Stimulated activated CD4-positive, alpha-beta T cell treated with anti-CD3 and anti-CD28 coated beads, Interleukin-2, amount 100 ng/mL, for 48 hours (primary cell): Measurements from ENCODE around the gene DNAJC17.

Source experiments
- DNase-seq, 2 donors: peaks; one replicate each; pipeline ENCODE4 v3.0.0-alpha.2; 2020

The DNAJC17 gene

DNA sequence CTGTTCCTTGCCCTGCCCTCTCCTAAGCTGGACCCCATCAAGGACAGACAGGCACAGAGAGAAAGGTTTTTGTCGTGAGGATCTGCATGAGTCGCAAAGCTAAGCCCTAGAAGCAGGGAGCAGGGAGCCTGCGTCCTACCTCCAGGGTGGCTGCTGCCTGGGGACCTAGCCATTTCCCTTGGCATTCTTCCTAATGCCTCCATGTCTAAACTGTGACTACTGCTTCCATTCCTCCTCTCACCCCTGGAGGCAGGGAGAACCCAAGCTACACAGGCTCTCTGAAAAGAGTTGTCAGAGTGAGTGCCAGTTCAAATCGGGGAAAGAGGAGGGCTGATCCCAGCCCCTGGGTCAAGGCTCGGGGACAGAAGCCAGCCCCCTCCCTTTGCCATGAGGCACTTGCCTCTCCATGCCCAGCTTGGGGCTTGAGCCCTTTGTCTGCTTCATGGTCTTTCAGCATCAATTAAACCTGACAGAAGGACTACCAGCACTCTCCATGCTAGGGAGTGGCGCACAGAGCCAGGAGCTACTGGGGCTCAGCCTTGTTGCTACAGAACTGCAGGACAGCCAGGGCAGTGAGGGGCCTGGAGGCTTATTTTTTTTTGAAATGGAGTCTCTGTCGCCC lies 41.0 kb downstream of the DNAJC17 start:
- DNase-seq: no peak

DNA sequence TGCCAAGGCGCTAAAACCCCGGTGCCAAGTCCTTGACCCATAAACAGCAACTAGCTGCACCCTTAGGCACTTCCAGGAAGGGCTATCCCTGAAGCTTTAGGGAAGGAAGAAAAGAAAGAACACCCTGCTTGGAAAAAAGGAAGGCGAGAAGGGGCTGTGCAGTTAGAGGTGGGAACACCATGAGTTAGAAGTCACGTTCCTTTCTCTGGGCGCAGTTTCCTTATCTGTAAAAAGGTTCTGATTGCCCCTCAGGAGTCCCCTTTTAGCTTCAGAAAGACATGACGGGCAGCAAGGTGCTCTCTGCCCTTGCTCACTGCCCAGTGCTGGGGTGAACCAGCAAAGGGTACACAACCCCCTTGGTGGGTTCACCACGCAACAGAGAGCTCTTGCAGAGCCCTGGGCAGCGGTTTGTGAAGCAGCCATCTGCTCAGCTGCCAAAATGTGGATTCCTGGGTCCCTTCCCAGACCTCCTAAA lies 42.6 kb downstream of the DNAJC17 start:
- no peak for DNase-seq

DNA sequence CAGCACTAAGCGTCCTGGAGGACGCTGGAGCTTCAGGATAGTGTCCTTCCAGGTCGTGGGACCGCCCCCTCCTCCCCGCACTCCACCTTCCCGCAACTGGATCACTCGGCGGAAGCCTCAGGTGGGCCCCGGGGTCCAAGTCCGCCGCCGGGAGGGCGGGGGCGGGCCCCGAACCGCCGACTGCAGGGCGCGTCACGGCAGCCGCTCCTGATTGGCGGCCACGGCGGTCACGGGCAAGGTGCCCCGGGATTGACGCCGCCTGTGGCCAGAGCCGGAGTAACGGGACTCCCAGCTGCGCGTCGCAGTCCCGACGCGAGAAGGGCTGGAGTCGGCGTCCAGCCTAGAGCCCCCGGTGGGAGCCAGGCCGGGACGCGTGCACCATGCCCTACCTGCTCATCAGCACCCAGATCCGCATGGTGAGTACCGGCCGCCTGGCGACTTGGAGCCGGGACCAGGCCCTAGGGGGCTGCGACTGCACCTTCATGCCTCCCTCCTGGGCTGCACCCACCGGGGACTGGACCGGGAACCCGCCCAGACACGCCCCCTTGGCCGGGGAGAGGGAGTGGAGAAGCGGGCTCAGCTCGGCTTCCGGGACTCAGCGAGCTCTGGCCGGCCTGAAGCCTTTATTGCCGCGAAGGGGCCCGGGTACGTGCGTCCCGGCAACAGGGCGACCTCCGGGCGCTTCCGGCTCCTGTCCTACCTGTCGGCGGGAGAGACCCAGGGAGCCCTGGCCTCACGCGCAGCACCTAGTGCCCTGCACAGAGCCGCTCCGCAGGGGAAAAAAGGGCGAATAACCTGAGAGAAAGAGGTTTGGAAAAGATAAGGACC lies 43.3 kb downstream of the DNAJC17 start, which contains the start of gene GCHFR:
TSS of gene GCHFR (plus strand) at position 268 of the 828 bp plus-strand sequence. CDS start at position 381, 113 bp downstream.
- DNase-seq: peak; percentile 60 to 68

DNA sequence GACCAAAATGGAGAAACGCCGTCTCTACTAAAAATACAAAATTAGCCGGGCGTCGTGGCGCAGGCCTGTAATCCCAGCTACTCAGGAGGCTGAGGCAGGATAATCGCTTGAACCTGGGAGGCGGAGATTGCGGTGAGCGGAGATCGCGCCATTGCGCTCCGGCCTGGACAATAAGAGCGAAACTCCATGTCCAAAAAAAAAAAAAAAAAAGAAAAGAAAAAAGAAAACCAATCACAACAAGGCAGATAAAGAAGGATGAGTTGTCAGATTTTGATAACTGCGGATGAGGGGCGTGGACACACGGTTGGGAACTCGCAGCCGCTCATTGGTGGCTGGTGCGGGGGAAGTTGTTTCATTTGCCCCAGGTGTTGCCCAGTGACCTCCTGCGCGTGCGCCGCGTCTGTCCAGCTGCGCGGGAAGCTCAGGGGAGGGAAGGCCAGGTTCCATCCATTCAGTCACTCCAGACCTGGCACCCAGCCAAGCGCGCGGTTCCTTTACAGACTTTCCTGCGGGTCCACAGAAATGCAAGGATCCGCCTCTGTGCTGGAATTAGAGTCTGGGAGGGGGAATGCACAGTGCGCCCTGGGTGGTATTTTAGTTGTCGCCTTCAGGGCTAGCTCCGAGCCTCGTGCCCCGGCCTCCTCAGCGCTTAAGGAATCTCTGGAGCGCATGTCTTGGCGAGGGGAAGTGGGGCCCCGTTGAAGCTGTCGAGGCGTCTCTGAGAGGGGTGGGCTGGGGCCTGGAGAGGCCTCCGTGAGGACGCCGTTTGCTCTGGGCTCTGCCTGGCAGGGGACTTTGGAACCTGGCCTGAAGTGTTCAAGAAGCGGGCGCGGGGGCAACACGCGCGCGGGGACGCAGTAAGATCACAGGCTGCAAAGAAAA lies 44.1 kb downstream of the DNAJC17 start:
- DNase-seq: peak; percentile 31 to 39

DNA sequence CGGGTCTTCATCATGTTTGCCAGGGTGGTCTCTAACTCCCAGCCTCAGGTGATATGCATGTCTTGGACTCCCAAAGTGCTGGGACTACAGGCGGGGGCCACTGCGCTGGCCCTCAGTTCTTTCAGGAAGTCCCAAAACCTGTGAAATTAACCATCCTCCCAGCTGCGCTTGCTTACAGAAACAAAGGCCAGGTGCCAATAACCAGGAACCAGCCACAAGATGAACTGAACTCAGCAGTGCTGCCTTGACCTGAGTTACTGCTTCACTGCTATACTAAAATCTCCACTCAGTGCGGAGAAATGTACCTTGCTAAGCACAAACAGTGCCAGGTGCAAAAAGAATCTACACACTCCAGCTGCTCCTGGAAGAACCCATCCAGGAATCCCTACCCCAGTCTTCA lies 47.3 kb downstream of the DNAJC17 start:
- no peak for DNase-seq

DNA sequence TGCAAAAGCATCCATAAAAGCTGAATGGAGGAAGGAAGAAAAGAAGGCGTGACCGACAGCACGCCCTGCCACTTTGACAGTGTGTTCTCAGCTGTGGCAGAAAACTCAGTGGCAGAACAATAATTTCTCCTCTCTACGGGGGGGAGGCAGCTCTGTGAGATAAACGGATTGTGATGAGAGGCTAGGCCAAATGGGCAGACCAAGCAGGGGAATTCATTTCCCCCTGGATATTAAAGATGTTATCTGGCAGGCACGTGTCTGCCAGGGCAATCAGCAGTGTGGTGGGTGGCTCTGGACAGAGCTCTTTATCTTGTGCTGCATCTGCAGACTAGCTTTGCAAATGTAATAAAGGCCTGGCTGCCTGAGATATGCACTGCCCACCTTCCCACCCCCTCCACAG lies 50.3 kb downstream of the DNAJC17 start:
- DNase-seq: no peak

DNA sequence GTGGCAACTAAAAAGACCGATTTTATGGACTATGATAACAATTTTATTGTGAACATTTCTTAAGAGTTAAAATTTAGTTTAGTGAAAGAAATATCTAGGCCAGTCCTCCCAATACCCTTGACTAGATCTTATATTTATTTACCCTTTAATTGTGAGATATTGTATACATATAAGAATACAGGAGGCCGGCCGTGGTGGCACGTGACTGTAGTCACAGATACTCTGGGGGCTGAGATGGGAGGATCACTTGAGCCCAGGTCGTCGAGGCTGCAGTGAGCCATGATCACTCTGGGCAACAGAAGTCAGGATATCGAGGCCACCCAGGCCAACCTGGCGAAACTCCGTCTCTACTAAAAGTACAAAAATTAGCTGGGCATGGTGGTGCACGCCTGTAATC lies 51.5 kb downstream of the DNAJC17 start:
- DNase-seq: no peak

DNA sequence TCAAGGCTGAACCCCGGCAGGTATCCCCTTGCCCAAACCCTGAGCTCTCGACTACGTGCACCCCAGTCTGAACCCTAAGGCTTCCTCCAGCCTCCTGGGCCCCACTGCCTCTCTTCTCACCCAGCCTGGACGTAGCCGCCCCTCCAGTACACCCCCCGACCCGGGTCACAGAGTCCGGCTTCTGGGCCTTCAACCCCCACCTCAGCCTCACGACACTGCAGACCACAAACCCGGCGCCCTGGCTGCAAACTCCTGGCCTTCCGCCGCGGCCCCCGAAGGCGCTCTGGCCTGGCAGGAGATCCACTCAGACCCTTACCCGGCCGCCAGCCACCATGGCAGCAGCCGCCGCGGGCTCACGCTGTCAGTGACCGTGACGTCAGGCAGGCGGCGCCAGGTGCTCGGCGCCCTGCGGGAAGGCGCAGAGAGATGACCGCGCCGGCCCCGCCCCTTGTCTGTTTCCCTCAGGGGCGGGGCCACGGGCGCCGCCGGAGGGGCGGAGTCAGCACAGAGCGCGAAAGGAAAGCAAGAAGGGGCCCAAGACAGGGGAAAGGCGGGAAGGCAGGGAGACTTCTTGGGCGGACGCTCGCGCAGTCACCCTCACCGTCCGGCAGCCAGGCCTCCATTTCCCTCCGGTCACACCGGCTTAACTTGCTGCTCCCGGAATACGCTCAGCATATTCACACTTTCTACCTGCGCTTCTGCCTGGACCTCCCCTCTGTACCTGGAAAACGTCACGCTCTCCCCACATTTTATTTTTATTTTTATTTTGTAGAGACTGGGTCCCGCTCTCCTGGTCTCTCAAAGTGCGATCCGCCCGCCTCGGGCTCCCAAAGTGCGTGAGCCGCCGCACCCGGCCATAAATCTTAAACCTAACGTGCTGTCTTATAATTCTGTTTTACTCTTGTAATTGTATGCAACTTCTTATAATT lies 52.1 kb downstream of the DNAJC17 start, which contains the start of gene RMDN3:
TSS of gene RMDN3 (minus strand) at position 372 of the 929 bp plus-strand sequence. CDS start 471 bp downstream, outside the sequence.
- DNase-seq: peak; percentile 93 to 96

DNA sequence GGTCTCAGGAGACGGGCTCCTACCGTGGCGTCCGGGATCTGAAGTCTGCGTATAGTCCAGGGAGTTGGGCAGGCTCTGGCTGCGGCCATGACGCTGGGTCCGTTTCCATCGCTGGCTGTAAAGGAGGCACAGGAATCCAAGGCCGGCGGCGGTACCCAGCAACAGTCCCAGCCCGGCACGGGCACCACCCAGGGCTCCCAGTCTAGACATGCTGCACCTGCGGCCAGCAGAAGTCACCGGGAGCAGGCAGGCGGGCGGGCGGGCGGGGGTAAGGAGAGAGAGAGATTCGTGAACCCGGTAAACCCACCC lies 52.7 kb downstream of the DNAJC17 start:
- no peak for DNase-seq

DNA sequence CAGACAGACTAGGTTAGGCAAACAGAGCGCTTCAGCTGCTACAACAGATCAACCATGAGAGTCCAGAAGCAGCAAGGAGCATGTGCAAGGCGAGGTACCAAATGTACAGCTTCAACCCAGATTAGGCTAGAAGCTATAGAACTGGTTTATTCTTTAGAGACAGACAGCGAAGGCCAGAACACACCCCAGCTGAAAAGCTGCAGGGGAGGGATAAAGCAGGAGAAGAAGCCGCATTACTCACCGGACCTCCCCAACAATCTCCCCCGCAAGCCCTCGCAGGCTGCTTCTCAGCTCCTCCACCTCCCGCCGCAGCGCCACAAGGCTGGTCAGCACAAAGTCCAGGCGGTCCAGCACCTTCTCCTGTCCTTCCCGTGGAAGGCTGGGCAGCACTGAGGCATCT lies 55.5 kb downstream of the DNAJC17 start:
- DNase-seq: no peak

DNA sequence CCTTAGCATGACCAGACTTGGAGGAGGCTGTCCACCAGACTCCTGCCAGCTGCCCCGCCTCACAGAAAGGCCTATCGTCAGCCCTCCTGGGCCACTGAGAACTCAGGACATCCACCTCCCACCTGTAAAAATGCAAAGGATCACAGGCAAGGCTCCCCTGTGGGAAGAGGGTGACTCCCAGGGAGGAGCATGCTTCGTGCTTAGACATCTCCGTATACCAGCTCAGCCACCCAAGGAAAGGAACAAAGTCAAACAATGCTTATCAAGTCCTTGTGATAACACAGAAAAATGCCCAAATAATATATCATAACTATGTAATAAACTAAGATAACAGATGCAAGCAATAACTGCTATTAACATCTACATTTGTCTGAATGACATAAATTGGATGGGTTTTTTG lies 56.4 kb downstream of the DNAJC17 start:
- no peak for DNase-seq

DNA sequence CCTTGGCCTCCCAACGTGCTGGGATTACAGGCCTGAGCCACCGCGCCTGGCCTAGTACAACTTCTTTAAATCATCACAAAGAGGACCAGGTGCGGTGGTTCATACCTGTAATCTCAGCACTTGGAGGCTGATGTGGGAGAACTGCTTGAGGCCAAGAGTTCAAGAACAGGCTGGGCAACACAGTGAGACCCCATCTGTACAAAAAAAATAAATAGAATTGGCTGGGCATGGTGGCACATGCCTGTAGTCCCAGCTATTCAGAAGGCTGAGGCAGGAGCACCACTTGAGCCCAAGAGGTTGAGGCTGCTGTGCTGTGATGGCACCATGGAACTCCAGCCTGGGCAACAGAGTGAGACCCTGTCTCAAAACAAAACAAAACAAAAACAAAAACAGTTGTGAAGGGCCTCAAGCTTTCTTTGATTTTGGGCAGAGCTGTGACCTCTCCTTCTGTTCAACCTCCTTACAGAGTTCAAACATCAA lies 58.1 kb downstream of the DNAJC17 start:
- no peak for DNase-seq

DNA sequence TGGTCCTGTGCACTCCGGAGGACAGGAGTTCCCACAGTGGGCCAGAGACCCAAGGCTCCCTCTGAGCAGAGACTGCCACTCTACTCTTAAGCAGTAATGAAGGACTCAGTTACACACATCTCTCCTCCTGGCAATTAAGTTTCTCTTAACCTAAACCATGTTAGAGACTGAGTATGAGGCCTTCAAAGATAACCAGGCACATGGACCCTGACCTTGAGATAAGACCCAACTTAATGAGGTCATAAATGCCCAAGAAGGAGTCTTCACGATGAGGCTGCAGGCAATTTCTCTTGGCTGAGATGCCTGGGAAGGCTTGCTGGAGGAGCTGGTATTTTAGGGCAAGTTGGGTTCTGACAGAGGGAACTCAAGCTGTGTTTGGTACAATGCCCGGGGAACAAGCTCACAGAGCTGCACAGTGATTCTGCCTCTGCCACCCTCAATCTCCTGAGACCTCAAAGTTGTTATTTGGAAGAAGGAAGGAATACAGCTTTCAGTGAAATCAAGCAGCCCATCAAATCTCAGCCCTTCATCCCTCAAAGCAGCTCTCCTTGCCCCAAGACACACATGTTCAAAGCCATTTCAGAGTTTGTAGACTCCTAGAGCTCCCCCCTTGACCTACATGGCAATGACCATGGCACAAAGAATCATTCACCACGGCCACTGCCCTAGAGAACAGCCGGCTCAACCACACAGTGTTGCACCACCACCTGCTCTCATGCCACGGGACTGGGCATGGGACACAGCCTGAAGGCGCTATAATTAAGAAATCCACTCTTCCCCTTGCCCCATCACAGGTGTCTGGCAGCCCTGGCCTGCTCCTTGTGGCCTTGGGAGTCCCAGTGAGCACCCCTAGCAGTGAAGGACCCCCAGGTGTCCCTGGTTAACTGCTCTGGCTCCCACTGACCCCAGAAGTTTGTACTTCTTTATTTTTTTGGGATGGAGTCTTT lies 59.3 kb downstream of the DNAJC17 start:
- no peak for DNase-seq

DNA sequence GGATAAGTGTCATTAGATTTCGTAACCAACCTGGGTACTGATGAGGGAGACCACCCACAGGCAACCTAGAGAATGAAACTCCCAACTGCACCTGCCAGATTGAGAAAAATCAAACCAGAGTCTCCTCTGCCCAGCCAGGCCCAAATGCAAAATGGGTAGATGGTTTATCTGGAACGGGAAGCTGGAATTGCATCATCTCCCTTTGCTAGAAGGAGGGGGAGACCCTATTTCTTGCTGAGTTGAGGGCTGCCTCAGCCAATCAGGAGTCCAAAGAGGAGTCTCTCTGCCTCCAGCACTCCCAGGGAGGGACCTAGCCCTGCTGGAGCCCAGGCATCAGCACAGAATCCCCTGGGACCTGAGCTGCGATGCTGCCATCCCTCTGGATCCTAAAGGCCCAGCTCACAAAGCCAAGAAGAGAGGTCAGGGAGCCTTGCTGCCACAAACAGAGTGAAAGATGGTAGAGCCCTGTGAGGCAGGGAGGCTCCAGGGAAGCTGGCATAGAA lies 60.3 kb downstream of the DNAJC17 start:
- no peak for DNase-seq

DNA sequence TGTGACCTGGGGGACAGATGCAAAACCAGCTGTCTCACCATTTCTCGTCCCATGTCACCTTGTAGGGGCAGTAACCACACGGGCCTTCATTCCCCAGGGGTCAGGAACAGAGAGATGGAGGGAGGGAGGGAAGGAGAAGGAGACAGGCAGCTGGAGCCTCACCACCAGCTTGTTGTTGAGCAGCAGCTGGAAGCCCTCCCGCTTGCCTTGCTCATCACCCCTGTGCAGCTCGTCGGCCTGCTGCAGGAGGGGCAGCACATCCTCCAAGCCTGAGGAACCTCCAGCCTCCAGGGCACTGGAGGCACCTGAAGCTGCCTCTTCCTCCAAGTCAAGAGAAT lies 62.5 kb downstream of the DNAJC17 start:
- no peak for DNase-seq

DNA sequence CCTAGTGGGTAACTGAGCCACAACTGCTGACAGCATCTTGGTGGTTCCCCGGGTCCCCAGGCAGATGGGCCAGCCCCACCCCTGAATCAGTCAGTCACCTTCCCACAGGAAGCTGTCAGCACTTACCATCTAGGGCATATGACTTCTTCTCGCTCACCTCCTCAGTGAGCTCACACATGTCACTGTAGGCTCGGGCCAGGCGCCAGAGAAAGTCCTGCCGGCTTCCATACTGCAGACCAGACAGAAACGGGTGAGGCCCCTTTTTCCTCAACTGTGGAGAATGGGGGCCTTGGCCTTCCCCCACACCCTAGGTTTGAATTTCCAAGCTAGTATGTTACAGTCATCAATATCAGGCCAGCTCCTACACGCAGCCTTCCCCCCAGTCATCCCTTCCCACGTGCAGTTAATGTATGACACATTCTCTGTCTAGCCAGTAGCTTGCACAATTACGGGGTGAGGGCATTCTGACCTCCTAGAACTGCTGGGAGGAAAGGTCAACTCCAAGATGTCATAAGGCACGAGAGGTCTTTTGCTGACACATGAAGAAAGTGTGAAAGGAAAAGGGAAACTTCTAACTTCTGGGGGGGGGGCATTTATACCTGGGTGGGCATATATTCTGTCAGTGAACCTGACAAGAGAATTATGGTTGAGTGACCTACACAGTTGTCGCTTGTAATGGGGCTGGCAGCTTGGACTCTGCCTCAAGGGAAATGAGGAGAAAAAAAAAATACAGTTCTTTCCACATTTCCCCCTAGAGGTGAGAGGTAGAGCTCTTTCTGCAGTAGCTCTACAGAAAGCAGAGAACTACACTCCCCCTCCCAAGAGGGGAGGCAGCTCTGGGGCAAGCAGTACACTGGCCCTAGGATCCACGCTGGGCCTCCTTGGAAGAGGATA lies 63.1 kb downstream of the DNAJC17 start:
- DNase-seq: peak; percentile 31 to 45

DNA sequence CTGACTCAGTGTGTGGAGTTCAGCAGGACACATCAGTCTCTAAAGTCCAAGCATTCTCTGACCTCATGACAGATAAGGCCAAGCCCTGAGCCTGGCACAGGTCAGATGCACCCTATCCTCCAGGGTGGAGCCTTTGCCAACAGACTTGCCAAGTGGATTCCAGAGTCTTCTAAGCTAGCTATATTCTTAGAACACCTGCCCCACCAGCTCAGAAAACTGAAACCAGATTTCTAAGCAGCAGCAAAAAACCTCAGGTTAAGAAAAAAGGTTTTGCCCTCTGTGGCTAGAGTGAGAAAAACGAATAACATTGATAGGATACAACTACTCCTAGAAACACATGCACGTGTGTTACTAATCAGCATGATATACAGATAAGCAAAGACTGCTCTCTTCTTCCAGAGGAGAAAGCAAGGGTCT lies 63.8 kb downstream of the DNAJC17 start:
- no peak for DNase-seq

DNA sequence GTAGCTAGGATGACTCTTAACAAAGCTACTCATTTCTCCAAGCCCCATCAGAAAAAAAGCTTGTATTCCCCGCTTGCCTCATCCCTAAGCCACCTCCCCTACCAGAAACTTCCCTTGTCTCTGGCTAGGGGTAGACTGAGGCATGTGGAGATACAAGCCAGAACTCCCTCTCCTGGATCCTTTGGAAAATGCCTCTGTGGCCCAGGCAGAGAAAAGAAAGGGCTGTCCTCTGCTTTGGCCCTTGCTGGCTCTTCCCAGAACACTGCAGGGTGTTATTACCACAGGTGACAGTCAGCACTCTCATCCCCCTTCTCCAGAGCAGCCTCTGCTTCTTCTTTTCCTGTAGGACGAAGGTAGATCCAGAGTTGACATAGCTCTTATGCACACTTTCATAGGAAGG lies 67.4 kb downstream of the DNAJC17 start:
- DNase-seq: no peak

DNA sequence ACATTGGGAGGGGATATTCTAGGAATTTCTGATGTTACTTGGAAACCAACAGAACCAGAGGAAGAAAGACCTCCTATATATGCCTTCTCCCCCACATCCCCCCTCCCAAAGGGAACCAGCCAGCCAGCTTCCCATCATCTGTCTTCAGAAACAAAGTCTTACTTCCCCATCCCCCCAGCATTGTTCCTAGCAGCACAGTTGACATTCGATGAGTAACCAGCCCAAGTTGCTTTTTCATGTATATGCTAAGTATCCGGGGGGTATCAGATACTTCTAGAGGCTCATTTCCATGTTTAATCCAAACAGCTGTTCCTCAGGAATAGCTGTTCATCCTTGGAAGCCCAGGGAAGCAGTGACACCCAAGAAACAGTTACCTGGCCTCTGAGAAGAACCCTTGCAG lies 68.2 kb downstream of the DNAJC17 start:
- DNase-seq: no peak

DNA sequence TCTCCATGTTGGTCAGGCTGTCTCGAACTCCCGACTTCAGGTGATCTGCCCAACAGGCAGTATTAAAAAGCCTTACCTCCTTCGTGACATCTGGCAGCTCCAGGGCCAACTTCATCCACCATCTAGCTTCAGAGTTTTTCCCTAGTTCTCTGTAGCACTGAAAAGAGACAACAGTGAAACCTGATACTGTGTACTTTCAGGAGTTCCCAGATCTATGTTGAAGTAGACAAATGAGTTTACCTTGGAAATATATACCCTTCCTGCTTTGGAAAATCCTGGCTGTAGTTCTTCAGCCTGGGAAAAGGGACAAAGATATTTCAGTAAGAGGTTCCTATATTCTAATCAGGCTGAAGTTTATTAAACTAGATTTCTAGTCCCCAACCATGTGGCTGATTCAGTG lies 70.2 kb downstream of the DNAJC17 start:
- no peak for DNase-seq
